ENCODE measurements around the gene UHRF2.
A peak's percentile ranks its signal among the peaks of the same experiment; 100 is the strongest.
"Not testable (repeated sequence)": the region's sequence is repeated elsewhere in the genome, so short reads cannot be mapped to it uniquely, and the experiment has no call there.

The UHRF2 gene

GRCh38 chr9:6412487-6413364 is at the start of gene UHRF2:
UHRF2 (plus strand) TSS chr9:6413199; CDS start chr9:6413491, 292 bp downstream.
- peak; percentile 97 for DNase-seq (ENCODE audit: low spot score)

GRCh38 chr9:6367128-6367890 is 45.7 kb upstream of the UHRF2 start:
- DNase-seq (ENCODE audit: low spot score): no peak

DNA sequence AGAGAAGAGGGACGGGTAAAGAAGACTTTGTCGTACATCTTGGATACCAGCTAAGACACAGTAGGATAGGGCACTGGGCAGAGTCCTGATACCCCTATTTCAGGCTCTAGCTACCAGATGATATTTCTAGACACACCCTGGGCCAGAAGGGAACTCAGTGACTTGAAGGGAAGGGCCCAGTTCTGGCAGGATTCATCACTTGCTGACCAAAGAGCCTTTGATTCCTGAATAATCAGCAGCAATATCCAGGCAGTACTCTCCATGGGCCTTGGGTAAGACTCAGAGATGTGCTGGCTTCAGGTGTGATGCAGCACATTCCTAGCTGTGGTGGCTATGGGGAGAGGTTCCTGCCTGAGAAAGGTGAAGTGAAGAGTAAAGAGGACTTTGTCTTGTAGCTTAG is 44.2 kb upstream of the UHRF2 start:
- no peak for DNase-seq (ENCODE audit: low spot score)

DNA sequence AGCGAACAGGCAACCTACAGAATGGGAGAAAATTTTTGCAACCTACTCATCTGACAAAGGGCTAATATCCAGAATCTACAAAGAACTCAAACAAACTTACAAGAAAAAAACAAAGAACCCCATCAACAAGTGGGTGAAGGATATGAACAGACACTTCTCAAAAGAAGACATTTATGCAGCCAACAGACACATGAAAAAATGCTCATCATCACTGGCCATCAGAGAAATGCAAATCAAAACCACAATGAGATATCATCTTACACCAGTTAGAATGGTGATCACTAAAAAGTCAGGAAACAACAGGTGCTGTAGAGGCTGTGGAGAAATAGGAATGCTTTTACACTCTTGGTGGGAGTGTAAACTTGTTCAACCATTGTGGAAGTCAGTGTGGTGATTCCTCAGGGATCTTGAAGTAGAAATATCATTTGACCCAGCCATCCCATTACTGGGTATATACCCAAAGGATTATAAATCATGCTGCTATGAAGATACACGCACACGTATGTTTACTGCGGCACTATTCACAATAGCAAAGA is 31.5 kb upstream of the UHRF2 start:
- not testable (repeated sequence) for DNase-seq (ENCODE audit: low spot score)

- no peak for DNase-seq (ENCODE audit: low spot score)
These were observed 30.3 kb upstream of the UHRF2 start for GRCh38 chr9:6382681-6383080.

GRCh38 chr9:6383551-6384225 is 29.3 kb upstream of the UHRF2 start:
- no peak for DNase-seq (ENCODE audit: low spot score)

GRCh38 chr9:6384732-6385131 is 28.3 kb upstream of the UHRF2 start:
- no peak for DNase-seq (ENCODE audit: low spot score)

DNA sequence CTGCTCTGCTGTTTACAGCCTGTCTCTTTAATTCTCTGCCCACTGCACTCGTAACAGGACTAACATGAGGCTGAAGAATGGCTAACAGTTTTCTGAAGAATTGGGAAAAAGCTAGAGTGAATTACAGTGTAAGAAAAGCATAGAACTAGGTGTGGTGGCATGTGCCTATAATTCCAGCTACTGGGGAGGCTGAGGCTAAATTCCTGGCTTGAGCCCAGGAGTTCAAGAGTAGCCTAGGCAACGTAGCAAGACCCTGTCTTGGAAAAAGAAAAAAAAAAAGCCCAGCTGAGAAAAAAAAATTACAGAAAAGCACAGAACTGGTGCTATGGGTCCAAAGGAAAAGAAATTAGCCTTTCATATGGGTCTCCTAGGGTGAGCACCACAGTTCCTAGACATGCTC is 13.9 kb upstream of the UHRF2 start:
- DNase-seq (ENCODE audit: low spot score): no peak

DNA sequence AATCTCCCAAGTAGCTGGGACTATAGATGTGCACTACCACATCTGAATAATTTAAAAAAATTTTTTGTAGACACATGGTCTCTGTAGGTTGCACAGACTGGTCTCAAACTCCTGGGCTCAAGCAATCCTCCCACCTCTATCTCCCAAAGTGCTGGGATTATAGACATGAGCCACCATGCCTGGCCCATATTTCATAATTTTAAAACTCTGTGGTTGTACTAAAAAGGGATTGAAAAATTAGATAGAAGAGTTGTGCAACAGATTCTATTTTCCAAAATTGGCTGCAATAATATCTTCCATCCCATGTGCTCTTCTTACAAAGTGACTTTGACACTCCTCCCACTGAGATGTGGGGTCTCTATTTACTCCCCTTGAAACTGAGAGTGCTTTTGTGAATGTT is 7.6 kb upstream of the UHRF2 start:
- DNase-seq (ENCODE audit: low spot score): no peak

DNA sequence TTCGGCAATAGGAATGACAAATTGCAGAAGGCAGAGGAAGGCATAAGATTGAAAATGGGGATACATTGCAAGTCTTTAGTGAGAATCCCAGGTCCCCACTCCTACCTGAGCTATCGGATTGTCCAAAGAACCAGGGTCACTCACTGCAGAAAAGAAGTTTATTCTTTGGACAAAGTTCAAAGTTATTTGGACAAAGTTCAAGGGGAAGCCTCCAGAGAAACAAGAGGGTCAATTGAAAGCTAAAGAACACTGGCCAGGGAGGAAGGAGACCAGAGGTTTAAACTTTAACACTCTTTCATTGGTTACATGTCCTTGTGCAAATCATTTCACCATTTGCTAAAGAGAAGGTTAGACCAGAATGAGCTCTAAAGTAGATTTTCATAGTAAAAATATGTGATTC is 5.2 kb upstream of the UHRF2 start:
- no peak for DNase-seq (ENCODE audit: low spot score)

DNA sequence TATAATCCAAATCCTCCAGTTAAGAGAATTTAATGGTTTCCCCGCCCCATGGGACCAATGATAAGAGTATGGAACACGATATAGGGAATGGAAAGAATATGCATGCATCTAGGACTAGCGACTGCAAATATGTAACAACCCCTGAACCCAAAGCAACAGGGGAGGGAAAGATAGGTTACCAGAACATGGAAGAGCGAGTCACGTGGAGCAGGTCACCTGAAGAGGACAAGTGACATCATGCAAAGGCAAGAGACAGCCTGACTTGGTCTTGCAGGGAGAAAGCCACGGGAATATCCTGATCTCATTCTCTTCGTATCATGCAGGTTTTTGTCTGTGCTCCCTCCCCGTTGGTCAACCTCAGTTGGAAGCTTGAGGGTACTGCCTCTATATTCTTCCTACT is 4.7 kb upstream of the UHRF2 start:
- DNase-seq (ENCODE audit: low spot score): no peak

- DNase-seq (ENCODE audit: low spot score): no peak
These were observed 3.2 kb upstream of the UHRF2 start for GRCh38 chr9:6409811-6410210.

GRCh38 chr9:6410633-6411032 is 2.4 kb upstream of the UHRF2 start:
- no peak for DNase-seq (ENCODE audit: low spot score)

DNA sequence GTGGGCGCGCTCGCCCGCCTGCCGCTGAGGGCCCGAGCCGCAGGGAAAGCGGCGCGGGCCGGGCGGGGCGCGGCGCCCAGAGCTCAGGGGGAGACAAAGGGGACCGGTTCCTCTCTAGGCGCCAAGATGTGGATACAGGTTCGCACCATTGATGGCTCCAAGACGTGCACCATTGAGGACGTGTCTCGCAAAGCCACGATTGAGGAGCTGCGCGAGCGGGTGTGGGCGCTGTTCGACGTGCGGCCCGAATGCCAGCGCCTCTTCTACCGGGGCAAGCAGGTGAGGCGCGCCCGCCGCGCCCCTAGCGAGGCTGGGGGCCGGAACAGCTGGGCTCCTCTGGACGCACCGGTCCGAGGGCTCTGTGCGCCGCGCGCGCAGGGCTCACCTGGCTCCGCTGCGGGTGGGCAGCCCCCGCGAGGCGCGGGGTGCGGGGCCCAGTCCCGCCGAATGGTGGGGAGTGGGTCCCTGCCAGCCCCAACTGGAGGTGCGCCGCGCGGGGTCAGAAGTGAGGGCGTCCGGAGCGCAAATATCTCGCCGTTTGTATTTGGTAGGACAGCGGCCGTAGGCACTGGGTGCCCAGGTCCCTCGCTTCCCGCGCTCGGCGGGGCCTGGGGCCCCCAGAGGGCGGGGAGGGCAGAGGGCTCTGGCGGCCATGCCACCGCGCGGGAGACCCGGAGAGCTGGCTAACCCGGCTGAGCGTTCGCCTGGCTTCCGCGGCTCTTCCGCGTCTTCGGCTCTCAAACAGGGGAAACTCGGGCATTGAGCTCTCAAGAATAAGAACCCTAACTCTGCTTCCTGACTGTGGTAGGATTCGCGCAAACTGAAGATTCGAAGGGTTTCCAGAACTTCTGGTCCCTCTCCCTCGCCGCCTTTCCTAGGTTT is 607 bp downstream of the UHRF2 start:
- no peak for DNase-seq (ENCODE audit: low spot score)

- DNase-seq (ENCODE audit: low spot score): no peak
These were observed 1.2 kb downstream of the UHRF2 start for GRCh38 chr9:6414247-6414641.

DNA sequence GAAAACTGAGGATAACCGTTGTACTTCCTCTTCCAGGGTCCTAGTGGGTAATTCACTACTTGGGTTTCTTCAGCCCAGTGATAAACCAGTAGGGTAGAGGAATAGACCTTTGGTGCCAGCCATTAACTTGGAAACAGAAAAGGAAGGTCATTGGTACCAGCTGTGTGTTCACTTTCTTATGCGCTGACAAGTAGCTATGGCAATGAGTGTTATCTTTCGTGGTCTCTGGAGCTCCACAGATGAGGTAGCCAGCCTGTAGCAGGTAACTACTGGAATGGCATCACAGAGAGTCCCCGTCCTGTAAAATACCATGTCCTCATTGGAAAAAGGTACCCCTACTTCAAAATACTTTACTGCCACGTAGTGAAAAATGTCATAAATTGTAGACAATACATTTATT is 2.3 kb downstream of the UHRF2 start:
- no peak for DNase-seq (ENCODE audit: low spot score)

DNA sequence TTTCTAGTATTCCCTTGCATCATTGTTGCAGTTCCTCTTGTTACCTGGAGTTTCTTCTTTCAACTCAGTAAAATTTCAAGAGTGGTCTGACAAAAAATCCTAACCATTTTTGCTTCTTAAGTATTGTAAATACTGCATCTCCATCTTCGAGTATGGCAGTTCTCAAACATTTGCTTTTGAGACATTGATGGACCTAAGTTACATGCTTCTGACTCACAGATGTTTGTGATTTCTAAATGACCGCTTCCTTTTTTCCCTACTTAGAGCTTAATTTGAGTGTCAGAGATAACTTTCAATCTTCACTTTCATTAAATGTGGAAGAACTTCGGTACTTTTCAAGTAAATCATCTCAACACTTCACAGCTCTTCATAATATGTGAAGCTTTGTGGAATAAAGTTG is 4.2 kb downstream of the UHRF2 start:
- no peak for DNase-seq (ENCODE audit: low spot score)

- no peak for DNase-seq (ENCODE audit: low spot score)
These were observed 5.8 kb downstream of the UHRF2 start for GRCh38 chr9:6418764-6419163.

- DNase-seq (ENCODE audit: low spot score): no peak
These were observed 11.9 kb downstream of the UHRF2 start for GRCh38 chr9:6424940-6425339.

- DNase-seq (ENCODE audit: low spot score): no peak
These were observed 13.1 kb downstream of the UHRF2 start for GRCh38 chr9:6426117-6426516.

Measured in ecto neural progenitor cell (in vitro differentiated cells).